Ovary (tissue), 9 donors: Measurements from ENCODE around the gene SPRY1. TPM values are rescaled to one million over a fixed set of nuclear protein-coding genes. Genes with fewer than 3 reads are reported as not detected.

Experiments
- DNase-seq, 5 donors: peaks; one replicate each; pipeline ENCODE4 v3.0.0-alpha.2; 2019 to 2020
- H3K27ac ChIP-seq, 2 donors: fragments of 200-600 bp; one replicate each; pipeline versions ENCODE4 v1.5.1 to v1.8.0; 2019 to 2022
- H3K27me3 ChIP-seq: fragments of 200-600 bp; one replicate; pipeline ENCODE4 v1.8.0; 2022
- H3K36me3 ChIP-seq: fragments of 200-600 bp; sonication (generic); one replicate; pipeline ENCODE4 v1.5.1; 2019
- H3K4me1 ChIP-seq: one replicate; pipeline ENCODE4 v1.8.1; 2013; ENCODE audit warnings: mild to moderate bottlenecking, moderate library complexity; ENCODE audit not compliant: insufficient read depth
- H3K4me3 ChIP-seq: fragments of 200-600 bp; sonication (generic); one replicate; pipeline ENCODE4 v1.5.1; 2017
- H3K9me3 ChIP-seq, 2 donors: fragments of 200-600 bp in 1 of 2; sonication (generic) in 1 of 2; one replicate each; pipeline versions ENCODE4 v1.5.1 to v1.8.1; 2013 to 2019; ENCODE audit warnings: mild to moderate bottlenecking in 1 of 2, moderate library complexity in 1 of 2
- EP300 ChIP-seq: sonication (generic); formaldehyde crosslinking; IDR thresholded peaks from one replicate; pipeline ENCODE4 v1.6.1; 2017; ENCODE audit warnings: antibody characterized with exemption
- POLR2A ChIP-seq: fragments of 450-650 bp; IDR thresholded peaks from one replicate; pipeline ENCODE4 v1.6.1; 2017; ENCODE audit warnings: antibody characterized with exemption, mild to moderate bottlenecking, moderate library complexity
- WGBS, 3 donors: extraction: QIAGEN DNeasy Blood & Tissue Kit in 1 of 3; methylation state at CpG; one replicate each; pipeline versions ENCODE4 v1.1.5 to v1.1.7; 2013 to 2017; 5-methylcytosine and 5-hydroxymethylcytosine counted together
- intact Hi-C, 4 donors: fragments of 100-400 bp; cut with DNase I; formaldehyde crosslinking; loops; one replicate each; pipeline versions ENCODE4 v1.11.0 to v1.15.1; 2022 to 2023
- polyA plus RNA-seq, 2 donors: library from polyadenylated mRNA; stranded (reverse); fragments of 200-250 nt in 1 of 2; fragments of 350-450 nt in 1 of 2; fragmentation: Illumina TruSeq in 1 of 2; extraction: RNeasy Lipid Tissue Mini Kit (QIAGEN cat#74804) in 1 of 2; gene quantifications; one replicate each; pipeline ENCODE4 v1.2.3, GENCODE V29; 2013 to 2014
- total RNA-seq, 7 donors: library from RNA; depleted of rRNA in 2 of 7; stranded (reverse); fragments of >200 nt in 2 of 7; fragmentation: NEBNext Ultra II Directional in 3 of 7; extraction: Animal tissue kit (Norgen Biotek cat#: 25700) in 3 of 7; gene quantifications; one replicate each; pipeline versions ENCODE4 v1.1.0 to v1.2.4, GENCODE V29; 2016 to 2023
- TF ChIP-seq, protein P1 (sequence below), 3 donors: fragments of 450-650 bp in 2 of 3; fragments of 200-600 bp in 1 of 3; IDR thresholded peaks; one replicate each; pipeline versions ENCODE4 v1.5.1 to v1.8.0; 2016 to 2022; ENCODE audit warnings: antibody characterized with exemption in 3 of 3, mild to moderate bottlenecking in 1 of 3
- donor health status: DM: no; HTN: no; CAD: no; lungs with moderate emphysema.
- donor health status: DM: no; HTN: no; CAD: no.
- donor health status: Bipolar disorder and iron deficiency.
- donor health status: DM: yes; HTN: yes; CAD: no.
- donor health status: DM: no; HTN: no; CAD: no.
- donor health status: DM: yes; HTN: yes; CAD: no.

The SPRY1 gene
- total and polyA plus RNA-seq, 9 donors, result 22.5 to 124 (median 43.5) TPM

DNA sequence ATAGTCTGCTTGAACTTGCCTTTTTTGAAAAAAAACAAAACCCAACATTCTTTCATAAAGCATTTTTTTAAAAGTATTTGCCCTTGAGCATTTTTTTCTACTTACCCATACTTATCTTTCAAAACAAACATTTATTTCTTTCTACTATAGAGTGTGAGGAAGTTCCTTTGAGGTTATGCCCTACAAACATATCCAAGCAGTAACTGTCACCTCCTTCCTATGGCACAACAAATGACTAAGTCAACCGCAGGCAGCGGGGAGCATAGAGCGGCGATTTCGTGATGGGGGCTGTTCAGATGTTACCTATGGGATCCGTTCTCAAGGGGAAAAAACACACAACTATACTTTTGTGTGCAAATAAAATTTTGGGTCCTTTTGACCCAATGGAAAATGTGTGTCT, 19.4 kb downstream of the SPRY1 start:
- Histone ChIP-seq H3K4me3 (no peak overlapping the region), H3K27me3 (no peaks in the 10 kb centered on the region), H3K4me1 (no peaks in the 10 kb centered on the region), H3K27ac (no peak overlapping the region), H3K9me3 (no peaks in the 10 kb centered on the region), H3K36me3 (no peaks in the 10 kb centered on the region)
- intact Hi-C loops, result no loop called here
- WGBS, 3 donors, result 43 to 62% (median 45%) methylated on average over 6 of the region's 6 CpGs
- DNase-seq, result no peak
- TF ChIP-seq, protein P1, sequence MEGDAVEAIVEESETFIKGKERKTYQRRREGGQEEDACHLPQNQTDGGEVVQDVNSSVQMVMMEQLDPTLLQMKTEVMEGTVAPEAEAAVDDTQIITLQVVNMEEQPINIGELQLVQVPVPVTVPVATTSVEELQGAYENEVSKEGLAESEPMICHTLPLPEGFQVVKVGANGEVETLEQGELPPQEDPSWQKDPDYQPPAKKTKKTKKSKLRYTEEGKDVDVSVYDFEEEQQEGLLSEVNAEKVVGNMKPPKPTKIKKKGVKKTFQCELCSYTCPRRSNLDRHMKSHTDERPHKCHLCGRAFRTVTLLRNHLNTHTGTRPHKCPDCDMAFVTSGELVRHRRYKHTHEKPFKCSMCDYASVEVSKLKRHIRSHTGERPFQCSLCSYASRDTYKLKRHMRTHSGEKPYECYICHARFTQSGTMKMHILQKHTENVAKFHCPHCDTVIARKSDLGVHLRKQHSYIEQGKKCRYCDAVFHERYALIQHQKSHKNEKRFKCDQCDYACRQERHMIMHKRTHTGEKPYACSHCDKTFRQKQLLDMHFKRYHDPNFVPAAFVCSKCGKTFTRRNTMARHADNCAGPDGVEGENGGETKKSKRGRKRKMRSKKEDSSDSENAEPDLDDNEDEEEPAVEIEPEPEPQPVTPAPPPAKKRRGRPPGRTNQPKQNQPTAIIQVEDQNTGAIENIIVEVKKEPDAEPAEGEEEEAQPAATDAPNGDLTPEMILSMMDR (IDR thresholded peaks at IDR 0.05), result no peak
- TF ChIP-seq EP300 (no peak), POLR2A (no peak)

DNA sequence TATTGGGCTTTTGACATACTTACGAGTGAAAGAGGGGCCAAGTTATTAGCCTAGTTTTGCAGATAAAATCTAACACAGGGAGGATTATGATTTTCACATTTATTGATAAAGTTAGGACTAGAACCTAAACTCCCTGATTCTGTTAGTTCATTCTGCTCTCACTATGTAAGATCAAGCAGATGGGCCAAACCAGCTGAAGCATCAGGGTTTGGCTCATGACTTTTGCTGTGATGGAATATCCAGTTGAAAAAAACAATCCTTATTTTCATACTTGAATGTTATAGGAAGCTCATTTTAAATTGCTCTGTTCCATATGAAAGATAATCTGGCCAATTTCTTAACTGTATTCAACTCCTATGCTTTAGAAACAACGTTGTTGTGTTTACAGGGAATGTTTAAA, 21.2 kb downstream of the SPRY1 start:
- intact Hi-C loops, result no loop called here
- Histone ChIP-seq H3K4me1 (no peaks in the 10 kb centered on the region), H3K4me3 (no peak overlapping the region), H3K36me3 (no peaks in the 10 kb centered on the region), H3K27me3 (no peaks in the 10 kb centered on the region), H3K27ac (peak overlapping the region in 1 of 2 donors; percentile 17), H3K9me3 (no peaks in the 10 kb centered on the region)
- no peak for TF ChIP-seq EP300
- TF ChIP-seq POLR2A, result no peak
- TF ChIP-seq, protein P1 (IDR thresholded peaks at IDR 0.05), result no peak
- 54 to 64% (median 61%) methylated on average over 2 of the region's 2 CpGs for WGBS, 3 donors
- no peak for DNase-seq

DNA sequence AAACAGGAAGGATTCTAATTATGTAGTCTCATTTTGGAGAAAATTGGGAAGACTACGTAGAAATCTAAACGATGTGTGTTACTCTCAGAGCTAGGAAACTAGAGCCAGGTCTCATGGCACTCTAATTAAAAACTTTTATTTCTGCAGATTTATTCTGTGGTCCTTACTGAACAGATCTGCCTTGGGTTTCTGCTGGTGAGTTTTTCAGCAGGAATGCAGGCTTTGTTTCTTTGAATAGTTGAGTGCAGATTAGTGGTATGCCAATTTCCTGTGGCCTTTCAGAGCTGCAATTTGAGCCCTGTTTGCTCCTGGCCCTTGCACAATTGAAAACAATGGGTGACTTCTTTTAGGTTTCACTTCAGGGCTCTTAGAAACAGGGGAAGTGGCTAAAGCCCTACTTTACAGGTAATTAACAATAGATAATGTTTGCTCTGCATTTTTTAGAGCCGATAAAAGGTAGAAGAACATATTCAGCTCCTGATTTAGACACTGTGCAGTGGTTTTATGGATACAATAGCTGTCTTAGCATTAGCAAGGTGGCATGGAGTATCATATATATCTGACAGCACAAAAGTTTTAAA, 21.8 kb downstream of the SPRY1 start:
- DNase-seq, result no peak
- Histone ChIP-seq H3K27me3 (no peaks in the 10 kb centered on the region), H3K4me1 (no peaks in the 10 kb centered on the region), H3K36me3 (no peaks in the 10 kb centered on the region), H3K9me3 (no peaks in the 10 kb centered on the region), H3K27ac (peak overlapping the region in 1 of 2 donors; percentile 17), H3K4me3 (no peak overlapping the region)
- TF ChIP-seq EP300 (no peak), POLR2A (no peak)
- TF ChIP-seq, protein P1 (IDR thresholded peaks at IDR 0.05), result no peak
- intact Hi-C loops, result no loop called here
- 13 to 27% (median 16%) methylated on average over 3 of the region's 3 CpGs for WGBS, 3 donors

DNA sequence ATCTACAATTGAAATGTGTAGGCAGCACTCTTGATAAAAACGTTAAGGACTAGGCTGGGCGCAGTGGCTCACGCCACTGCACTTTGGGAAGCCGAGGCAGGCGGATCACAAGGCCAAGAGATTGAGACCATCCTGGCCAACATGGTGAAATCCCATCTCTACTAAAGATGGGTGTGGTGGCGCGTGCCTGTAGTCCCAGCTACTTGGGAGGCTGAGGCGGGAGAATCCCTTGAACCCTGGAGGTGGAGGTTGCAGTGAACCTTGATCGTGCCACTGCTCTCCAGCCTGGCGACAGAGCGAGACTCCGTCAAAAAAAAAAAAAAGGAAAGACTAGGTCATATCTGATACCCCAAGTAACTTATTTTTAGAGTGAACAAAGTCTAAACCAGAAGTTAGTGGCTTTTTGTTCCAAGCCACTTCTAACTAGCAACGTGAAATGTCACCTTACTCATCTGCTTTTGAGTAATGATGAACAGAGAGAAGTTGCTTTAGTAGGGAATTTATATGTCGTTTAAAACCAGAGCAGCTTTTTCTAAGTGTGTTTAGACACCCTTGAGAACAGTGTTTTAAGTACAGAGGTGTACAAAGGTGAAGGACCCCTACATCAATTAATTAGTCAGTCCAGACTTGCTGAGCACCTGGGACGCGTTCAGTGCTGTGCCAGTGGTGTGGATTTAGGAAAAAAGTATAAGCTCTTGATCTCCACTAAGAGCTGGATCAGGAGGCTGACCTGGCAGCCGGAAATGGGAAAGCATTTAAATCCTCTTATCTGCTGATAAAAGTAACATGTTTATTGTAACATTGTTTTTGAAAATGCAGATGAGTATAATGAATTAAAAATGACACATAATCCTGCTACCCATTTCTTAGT, 23.5 kb downstream of the SPRY1 start:
- H3K4me3 ChIP-seq, result no peak overlapping the region
- intact Hi-C loops, result no loop called here
- no peak overlapping the region for H3K27ac ChIP-seq
- no peaks in the 10 kb centered on the region for H3K36me3 ChIP-seq
- WGBS, 3 donors, result 84 to 90% (median 89%) methylated on average over 17 of the region's 17 CpGs
- no peaks in the 10 kb centered on the region for H3K9me3 ChIP-seq
- no peaks in the 10 kb centered on the region for H3K27me3 ChIP-seq
- TF ChIP-seq EP300 (no peak), POLR2A (no peak)
- TF ChIP-seq, protein P1 (IDR thresholded peaks at IDR 0.05), result no peak
- no peaks in the 10 kb centered on the region for H3K4me1 ChIP-seq
- no peak for DNase-seq
